ENCODE results near the gene TGM2. TPM values are rescaled to one million over a fixed set of nuclear protein-coding genes. Genes with fewer than 3 reads are reported as not detected.

TGM2 gene
- total and polyA plus RNA-seq, 9 of the 15 experiments (the other 6 are each of a cell fraction or from before 2014, with no cell fraction given), result 5.5 to 78.5 (median 37.6) TPM

- TF ChIP-seq MBD2 (IDR thresholded peaks at IDR 0.05; ENCODE audit: borderline replicate concordance, low read depth) (no peak), ZNF584 (CRISPR knock-in tag; IDR thresholded peaks at IDR 0.05; ENCODE audit: low read depth) (no peak), ZNF512 (tag; IDR thresholded peaks at IDR 0.05) (no peak), C11orf30 (IDR thresholded peaks at IDR 0.05; ENCODE audit: low read depth) (peak; percentile 61; the same call in 1 of the 2 replicates), CHD2 (IDR thresholded peaks at IDR 0.05; ENCODE audit: low read depth, low read length) (no peak), HMGXB4 (CRISPR knock-in tag; IDR thresholded peaks at IDR 0.05) (no peak), ZNF197 (CRISPR knock-in tag; IDR thresholded peaks at IDR 0.05; ENCODE audit: low read depth) (no peak), RBFOX2 (IDR thresholded peaks at IDR 0.05; ENCODE audit: low read depth, low read length) (no peak), RFX1 (IDR thresholded peaks at IDR 0.05) (peak; percentile 95), MCM5 (IDR thresholded peaks at IDR 0.05; ENCODE audit: low read depth) (no peak), KAT8 (IDR thresholded peaks at IDR 0.05; ENCODE audit: low read depth) (no peak), NFE2 (IDR thresholded peaks at IDR 0.05; ENCODE audit: low read depth) (peak; percentile 69), FIP1L1 (IDR thresholded peaks at IDR 0.05; ENCODE audit: low read depth, low read length, poor library complexity, severe bottlenecking) (no peak), HDAC2 (IDR thresholded peaks at IDR 0.05) (no peak), YBX1 (IDR thresholded peaks at IDR 0.05) (no peak), ZNF165 (CRISPR knock-in tag; IDR thresholded peaks at IDR 0.05; ENCODE audit: borderline replicate concordance) (no peak), CTBP1 (IDR thresholded peaks at IDR 0.05; ENCODE audit: borderline replicate concordance) (peak; percentile 78), RBM17 (IDR thresholded peaks at IDR 0.05; ENCODE audit: borderline replicate concordance, low read depth, low read length) (no peak), SMARCB1 (IDR thresholded peaks at IDR 0.05; ENCODE audit: insufficient read length, low read depth) (no peak), MAFG (tag; conservative IDR thresholded peaks at IDR 0.05) (peak; percentile 62), NRF1 (conservative IDR thresholded peaks at IDR 0.05 in 1 of 2, IDR thresholded peaks at IDR 0.05 in 1 of 2) (no peak)
- TF ChIP-seq, protein P1, sequence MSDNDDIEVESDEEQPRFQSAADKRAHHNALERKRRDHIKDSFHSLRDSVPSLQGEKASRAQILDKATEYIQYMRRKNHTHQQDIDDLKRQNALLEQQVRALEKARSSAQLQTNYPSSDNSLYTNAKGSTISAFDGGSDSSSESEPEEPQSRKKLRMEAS (CRISPR knock-in tag; IDR thresholded peaks at IDR 0.05), result no peak
- TF ChIP-seq, protein P2, sequence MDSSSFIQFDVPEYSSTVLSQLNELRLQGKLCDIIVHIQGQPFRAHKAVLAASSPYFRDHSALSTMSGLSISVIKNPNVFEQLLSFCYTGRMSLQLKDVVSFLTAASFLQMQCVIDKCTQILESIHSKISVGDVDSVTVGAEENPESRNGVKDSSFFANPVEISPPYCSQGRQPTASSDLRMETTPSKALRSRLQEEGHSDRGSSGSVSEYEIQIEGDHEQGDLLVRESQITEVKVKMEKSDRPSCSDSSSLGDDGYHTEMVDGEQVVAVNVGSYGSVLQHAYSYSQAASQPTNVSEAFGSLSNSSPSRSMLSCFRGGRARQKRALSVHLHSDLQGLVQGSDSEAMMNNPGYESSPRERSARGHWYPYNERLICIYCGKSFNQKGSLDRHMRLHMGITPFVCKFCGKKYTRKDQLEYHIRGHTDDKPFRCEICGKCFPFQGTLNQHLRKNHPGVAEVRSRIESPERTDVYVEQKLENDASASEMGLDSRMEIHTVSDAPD (CRISPR knock-in tag; IDR thresholded peaks at IDR 0.05), result no peak
- TF ChIP-seq, protein P3, sequence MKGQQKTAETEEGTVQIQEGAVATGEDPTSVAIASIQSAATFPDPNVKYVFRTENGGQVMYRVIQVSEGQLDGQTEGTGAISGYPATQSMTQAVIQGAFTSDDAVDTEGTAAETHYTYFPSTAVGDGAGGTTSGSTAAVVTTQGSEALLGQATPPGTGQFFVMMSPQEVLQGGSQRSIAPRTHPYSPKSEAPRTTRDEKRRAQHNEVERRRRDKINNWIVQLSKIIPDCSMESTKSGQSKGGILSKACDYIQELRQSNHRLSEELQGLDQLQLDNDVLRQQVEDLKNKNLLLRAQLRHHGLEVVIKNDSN (CRISPR knock-in tag; IDR thresholded peaks at IDR 0.05), result no peak
- TF ChIP-seq, protein P4, sequence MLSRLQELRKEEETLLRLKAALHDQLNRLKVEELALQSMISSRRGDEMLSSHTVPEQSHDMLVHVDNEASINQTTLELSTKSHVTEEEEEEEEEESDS (CRISPR knock-in tag; IDR thresholded peaks at IDR 0.05), result no peak
Measured at GRCh38 chr20:38210741-38211140, 45.7 kb upstream of the TGM2 start (continued).
